Medulla oblongata (tissue), 1 donor: Measurements from ENCODE around the gene MRGPRF.
"Not testable (repeated sequence)": the region's sequence is repeated elsewhere in the genome, so short reads cannot be mapped to it uniquely, and the experiment has no call there.

Source experiments
- DNase-seq: peaks from one replicate; pipeline ENCODE4 v3.0.0-alpha.2; 2015; ENCODE audit errors: extremely low spot score

MRGPRF gene

DNA sequence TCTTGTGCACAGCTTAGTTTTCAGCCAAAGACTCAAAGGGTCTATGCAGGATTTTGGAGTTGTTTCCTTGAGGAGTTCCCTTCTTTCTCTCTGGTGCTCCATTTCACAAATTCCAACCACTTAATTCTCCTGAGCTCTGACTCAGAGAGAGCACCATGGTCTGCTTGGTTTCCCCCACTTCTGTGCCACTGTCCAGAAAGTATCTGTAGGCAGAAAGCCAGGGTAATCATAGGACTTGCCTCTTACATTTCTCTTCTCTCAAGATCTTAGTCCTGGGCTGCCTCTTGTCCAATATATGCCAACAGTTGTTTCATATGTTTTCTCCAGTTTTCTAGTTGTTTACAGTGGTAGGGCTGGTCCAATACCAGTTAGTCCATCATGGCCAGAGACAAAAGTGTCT is 25.8 kb downstream of the MRGPRF start:
- no peak for DNase-seq

DNA sequence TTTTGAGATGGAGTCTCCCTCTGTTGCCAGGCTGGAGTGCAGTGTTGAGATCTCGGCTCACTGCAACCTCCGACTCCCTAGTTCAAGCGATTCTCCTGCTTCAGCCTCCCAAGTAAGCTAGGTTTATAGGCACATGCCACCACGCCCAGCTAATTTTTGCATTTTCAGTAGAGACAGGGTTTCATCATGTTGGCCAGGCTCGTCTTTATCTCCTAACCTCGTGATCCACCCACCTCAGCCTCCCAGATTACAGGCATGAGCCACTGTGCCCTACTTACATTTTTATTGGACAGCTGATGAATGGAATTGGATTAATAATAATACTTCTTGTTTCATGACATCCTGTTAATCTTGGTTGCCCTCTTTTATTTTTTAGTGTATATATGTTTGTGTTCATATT is 29.2 kb downstream of the MRGPRF start:
- DNase-seq = no peak

DNA sequence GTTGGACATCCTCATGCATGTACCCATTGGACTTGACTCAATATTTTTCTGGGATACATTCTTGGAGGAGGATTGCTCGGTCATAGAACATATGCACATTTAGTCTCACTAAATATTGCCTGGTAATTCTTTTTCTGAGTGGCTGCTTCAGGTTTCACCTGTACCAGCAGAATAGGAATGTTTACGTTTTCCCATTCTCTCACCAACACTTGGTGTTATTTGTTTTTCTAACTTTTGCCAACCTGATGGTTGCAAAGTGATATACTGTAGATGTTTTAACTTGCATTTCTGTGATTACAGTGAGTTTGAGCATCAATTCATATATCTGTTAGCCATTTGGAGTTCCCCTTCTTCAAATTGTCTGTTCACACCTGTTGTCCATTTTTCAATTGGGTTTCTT is 30.9 kb downstream of the MRGPRF start:
- DNase-seq = no peak

DNA sequence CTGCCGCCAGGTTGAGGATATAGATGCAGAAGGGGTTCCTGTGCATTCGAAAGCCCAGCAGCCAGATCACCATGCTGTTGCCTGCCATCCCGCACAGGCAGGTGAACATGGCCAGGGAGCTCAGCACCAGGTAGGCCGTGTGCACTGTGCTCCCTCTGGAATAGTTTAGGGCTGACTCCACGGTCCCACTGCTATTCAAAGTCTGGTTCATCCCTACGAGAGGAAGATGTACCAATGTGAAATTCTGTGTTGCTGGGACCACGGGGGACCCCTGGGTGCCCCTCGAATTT is 32.3 kb downstream of the MRGPRF start, which contains the start of gene MRGPRD:
Gene MRGPRD (minus strand): TSS at position 211 of the 290 bp plus-strand sequence. CDS start 0 bp downstream, at position 211.
- DNase-seq = no peak

DNA sequence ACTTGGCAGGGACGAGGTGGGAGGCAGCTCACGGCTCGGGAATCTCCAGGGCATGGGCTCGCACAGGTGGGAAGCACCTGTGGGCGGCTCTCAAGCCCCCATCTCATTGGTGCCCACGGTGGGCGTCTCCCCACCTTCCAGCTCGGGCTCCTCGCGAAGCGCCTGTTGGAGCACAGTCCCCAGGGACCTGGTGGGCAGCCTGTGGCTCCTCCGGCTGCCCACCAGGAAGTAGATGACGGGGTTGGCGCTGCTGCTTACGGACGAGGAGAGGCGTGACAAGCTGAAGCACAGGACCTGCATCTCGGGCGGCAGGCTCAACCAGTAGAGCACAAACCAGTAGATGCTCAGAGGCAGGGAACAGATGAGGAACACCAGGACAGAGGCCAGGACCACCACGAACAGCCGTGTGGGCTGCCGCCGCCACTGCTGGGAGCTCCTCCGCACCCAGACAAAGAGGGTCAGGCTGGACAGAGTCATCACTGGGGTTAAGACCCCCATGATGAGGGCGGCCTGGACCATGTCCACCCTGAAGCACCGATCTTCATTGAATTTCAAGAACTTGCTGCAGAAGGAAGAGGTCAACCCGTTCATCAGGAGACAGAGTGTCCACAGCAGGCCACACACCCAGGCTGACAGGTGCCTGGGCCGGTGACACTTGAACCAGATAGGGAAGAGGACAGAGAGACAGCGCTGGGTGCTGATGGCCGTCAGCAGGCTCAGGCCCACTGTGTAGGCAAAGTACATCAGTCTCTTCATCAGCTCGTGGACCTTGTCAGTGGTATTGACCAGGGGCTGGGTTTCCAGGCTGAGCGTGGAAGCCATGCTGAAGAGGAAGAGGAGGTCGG is 32.9 kb downstream of the MRGPRF start:
- no peak for DNase-seq

DNA sequence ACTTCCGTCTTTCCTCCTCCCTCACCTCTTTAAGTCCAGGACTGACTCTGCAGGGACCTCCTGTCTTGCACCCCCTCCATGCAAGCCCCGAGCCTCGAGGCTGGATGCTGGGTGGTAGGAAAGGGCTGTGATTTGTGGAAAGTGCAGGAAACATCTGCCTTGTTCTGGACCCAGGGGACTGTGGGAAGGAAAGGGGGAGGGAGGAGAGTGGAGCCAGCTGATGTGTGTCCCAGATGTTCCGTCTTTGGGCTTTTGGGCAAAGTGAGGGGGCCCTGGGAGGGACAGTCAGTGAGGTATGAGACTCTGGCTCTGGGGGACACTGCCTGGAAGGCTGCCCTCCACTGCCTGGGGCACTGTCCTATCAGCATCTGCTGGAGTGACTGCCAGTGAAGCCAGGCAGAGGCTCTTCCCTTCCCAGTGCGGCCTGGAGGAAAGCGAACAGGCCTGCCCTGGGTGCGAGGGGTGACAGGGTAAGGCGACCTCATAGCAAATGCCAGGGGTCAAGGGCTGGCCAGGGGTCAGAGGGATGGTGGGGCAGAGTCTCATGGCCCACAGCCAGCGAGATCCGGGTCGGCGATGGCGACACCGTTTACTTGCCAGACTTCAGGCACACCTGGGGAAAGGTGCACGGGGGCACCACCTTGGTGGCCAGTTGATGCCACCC is 34.0 kb downstream of the MRGPRF start:
- DNase-seq = no peak

DNA sequence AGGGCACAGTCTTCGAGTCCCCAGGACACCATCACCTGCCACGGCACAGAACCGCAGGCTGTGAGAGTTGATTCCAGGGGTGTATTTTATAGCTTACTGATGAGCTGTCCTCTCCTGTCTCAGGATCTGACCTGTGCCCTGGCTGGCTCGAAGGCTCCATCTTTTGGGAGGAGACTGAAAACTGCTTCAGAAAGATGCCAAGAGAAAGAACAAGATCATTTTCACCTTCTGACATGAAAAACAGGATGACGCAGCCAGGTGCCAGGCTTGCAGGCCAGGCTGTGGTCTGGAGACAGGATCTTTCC is 34.5 kb downstream of the MRGPRF start:
- DNase-seq = no peak

DNA sequence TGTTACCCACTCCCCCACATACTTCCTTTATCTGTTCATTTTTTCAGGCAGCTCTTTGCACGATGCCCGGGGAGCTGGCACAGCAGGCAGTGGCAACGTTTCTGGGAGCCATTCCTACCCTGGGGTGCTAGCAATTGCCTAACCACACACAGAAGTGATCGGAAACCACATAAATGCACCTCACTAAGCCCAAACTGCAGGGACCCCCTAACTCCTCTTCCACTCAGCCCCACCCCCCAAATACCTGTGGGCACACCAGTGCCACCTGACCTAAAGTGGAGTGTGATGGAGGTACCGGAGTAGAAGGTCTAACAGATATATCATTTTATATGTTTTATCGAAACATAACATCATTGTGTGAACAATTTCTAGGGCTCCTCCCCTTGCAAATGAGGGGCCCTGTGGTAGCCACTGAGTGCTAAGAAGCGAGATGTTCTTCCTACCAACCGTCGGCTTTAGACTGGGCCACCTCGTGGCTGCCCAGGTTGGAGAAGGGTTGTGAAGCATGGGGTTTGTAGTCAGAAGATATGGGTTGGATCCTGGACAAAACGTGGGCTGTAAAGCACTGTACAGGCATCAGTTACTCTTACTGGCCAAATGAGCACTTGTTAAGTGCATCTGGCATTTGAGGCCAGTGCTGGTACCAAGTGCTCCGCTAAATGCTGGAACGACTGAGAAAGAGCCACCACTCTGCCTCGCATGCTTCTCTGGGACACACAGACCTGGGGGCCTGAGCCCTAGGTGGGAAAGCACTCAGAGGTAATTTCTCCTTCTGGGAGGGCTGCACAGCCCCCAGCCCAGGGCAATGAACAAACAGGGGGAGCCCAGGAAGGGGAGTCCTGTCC is 35.0 kb downstream of the MRGPRF start:
- no peak for DNase-seq

DNA sequence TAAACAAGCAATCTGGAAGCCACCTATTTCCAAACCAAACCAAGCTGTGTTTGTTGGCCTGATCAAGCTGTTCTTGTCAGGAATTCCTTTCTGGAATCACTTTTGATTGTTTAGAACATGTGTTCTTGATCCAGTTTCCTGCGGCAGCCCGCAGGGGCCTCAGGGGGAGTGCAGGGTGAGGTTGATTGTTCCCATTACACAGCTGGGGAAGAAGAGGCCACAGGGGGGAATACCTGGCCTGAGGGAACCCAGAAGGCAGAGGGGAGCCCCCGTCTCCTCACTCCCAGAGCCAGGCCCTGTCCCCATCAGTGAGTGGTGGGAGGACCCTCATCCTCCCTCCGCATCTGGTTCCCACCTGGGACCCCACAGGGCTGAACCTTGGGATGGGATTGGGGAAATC is 36.5 kb downstream of the MRGPRF start:
- no peak for DNase-seq

DNA sequence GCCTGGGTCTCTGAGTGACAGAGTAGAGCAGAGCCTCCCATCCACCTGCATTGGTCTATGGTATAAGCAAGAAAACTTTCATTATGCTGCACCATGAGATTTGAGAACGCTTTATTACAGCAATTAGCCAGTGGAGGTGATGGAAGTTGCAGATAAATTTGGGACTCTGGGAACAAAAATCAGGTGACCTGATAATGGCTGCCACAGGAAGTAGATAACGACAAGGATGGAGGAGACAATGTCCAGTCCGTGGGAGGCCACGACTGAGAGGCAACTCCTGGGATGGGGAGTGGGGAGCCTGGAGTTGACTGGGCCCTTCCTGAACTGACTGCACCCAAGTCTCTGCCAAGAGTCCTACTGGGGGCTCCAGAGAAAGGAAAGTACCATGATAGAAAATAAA is 37.0 kb downstream of the MRGPRF start:
- no peak for DNase-seq

DNA sequence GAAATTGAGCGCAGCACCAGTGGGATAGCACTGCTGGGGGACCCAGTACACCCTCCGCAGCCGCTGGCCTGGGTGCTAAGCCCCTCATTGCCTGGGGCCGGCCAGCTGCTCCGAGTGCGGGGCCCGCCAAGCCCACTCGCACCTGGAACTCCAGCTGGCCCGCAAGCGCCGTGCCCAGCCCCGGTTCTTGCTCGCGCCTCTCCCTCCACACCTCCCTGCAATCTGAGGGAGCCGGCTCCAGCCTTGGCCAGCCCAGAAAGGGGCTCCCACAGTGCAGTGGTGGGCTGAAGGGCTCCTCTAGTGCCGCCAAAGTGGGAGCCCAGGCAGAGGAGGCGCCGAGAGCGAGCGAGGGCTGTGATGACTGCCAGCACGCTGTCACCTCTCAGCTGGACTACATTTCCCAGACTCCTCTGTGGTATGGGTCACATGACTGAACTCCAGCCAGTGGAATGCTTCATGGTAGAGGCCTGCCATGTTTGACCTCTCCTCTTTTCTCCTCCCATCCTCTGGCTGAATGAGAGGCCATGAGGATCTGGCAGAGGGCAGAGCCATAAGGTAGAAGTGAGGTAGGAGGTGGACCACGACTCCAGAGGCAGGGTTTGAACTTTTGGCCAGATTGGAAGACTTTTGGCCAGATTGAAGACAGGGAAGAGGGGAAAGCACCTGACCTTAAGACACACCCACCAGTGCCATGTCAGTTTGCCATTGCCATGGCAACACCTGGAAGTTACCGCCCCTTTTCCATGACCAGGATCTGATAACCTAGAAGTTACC is 38.4 kb downstream of the MRGPRF start:
- DNase-seq = no peak

DNA sequence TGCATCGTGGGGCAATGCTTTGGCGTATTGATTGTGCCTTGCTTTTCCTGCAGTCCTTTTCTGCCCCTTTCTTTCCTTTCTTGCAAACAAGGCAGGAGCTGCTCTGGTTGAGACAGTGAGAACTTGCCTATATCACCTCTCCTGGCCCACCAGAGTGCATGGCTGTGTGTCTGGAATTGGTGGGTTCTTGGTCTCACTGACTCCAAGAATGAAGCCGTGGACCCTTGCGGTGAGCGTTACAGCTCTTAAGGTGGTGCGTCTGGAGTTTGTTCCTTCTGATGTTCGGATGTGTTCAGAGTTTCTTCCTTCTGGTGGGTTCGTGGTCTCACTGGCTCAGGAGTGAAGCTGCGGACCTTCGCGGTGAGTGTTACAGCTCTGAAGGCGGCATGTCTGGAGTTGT is 39.3 kb downstream of the MRGPRF start:
- not testable (repeated sequence) for DNase-seq

DNA sequence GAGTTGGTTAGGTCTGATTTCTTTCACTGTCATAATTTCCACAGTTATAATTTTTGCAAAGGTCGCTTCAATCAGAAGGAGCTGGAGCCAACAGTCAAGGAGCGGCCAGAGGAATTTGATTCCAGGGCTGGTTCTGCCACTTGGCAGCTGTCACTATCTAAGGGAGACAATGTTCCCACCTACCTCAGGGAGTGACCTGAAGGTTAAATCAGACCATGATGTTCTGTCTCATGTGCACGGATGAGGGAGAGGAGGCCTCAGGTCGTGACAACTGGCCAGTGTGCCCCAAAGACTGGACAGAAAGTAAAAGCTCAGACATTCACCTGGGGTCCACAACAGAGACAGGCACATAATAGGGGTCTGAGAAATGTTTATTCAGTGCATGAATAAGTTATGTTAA is 39.8 kb downstream of the MRGPRF start:
- no peak for DNase-seq

DNA sequence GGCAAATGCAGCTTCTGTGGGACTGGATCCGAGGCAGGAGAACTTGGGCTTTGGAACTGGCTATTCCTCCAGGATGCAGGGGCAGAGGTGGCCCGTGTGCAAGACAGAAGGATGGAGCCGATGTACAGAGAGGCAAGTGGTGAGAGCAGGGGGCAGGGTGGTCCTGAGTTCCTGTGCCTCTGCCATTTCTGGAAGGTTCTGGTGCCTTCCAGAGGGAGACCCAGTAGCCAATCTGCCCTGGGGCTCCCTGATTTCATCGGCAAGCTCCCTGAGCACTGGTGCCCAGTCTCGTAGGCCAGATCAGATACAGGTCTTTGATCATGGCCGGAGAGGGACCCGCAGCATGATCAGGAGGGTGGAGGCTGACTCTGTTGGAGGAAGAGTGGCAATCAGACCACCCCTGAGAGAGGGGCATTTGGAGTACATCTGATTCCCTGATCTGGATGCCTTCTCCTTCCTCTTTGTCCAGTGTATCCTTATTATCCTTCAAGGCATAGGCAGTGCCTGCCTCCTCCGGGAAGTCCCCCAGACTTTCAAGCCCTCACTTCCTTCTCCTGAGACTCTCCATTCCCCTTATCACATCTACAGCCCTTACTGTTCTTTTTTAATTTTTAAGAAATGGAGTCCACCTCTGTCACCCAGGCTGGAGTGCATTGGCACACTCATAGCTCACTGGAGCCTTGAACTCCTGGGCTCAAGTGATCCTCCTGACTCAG is 42.0 kb downstream of the MRGPRF start:
- no peak for DNase-seq

DNA sequence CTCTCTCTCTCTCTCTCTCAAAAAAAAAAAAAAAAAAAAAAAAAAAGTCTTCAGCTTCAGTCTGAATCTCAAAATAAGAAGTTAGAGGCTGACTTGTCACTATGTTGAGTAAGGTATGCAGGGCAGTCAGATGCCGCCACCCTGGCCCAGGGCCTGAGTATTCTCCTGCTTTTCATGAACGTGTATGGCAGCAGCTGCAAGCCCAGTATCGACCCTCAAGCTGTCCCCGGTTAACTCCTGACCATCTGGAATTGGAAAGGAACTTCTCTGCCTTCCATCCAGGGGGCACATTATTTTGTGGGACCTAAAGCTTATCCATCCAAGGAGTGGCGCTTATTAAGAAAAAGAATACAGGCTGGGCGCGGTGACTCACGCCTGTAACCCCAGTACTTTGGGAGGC is 43.7 kb downstream of the MRGPRF start:
- no peak for DNase-seq

DNA sequence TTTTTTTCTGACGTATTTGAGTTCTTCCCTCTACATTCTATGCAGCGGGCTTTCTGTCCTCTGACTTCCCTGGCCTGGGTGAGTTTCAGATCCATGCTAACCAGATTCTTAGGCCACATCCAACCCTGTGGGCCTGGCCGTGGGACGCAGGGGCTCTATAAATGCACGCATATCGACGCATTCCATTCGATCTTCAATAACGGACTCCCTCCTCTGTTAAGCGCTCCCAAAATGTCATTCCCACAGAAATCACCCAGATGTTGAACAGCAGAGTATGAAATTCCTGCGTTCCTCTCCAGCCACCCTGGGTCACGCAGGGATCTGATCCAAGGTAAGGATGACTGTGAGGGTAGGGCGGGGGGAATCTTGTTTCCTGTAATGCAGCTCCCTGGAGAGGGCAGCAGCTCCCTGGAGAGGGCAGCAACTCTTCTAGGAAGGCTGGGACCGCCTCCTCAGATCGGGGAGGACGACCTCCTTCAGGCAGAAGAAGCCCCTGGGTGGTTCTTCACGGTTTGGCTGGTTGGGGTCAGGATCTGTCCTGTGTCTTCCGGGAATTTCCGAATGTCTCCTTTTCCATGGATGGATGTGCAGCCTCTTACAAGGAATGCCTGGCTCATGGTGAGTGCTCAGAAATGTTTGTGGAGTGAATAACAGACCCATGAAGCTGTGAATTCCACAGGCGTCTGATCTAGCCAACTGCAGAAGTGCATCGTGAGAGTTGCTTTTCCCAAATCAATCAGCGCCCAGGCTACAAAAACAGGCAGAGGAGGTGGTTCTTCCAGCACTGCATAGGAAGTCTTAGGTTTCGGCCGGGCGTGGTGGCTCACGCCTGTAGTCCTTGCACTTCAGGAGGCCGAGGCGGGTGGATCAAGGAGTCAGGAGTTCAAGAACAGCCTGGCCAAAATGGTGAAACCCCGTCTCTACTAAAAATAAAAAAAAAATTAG is 44.5 kb downstream of the MRGPRF start:
- DNase-seq = no peak

DNA sequence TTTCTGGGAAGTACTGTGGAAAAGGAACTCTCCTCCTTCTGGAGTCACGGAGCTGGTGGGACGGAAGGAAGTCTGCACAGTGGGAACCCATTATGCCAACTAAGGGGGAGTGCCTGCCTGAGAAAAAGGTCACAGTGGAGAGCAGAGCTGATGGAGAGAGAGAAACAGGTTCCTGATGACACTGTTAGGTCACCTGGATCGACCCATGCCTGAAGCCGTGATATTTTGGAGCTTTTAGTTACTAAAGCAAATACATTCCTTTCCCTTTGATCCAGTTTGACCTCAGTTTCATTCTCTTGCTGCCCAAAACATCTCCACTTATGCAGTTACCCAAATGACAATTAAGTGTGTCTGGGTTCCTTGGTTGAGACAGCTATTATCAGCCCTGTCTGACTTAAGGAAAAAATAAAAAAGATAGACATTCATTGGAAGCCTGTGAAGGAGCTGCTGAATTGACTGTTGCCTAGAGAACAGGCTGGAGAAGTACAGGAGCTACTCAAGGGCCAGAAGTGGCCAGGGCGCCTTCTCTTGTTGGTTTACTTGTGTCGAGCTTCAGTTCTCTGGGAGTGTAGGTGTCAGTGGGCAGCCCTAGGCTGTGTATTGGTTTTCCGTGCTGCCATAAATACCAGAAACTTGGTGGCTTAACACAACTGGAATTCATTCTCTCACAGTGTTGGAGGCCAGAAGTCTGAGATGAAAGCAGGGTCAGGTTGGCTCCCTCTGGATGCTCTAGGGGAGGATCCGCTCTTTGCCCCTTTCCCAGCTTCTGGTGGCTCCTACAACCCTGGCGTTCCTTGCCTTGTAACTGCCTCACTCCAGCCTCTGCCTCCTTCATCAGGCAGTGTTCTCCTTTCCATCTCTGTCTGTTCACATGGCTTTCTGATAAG is 45.9 kb downstream of the MRGPRF start:
- DNase-seq = no peak

DNA sequence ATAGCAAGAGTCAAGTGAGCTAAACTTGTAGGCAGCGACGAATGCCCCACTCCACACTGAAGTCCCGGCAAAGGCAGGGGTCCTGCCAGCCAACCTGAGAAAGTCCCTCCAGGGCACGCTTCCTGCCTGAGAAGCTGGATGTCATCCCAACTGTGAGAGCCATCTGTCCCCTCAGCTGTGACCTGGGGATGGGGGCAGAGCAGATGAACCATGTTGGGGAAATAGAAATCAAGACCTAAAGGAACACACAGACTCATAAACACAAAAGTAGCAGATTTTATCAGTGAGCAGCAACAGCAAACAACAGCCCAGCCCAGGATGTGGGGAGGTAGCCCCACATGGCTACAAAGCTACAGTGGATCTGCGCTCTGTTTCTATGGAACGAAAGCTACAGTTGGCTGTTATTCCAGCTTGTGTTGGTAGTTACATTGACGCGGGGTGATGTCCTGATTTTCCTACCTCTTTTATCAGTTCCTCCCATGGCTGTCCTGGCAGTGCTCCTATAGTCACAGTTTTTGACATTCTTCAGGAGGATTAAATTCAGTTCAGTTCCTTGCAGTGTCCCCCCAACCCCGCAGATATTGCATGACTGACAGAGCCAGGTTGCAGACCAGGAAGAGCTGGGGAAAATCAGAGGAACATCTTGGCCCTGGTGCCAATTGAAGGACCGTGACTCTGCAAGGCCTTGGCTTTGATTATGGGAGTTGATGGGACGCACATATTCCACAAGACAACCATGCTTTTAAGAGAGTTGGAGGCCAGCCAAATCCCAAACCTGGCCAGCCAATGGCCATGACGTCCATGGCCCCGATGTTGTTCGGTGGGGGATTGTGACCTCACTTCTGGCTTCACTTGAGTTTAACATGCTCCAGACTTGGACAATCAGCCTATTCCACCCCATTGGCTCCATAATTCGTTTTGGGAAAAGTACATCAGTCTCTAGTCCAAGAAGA is 46.9 kb downstream of the MRGPRF start:
- DNase-seq = no peak
